ENCODE measurements around the gene NME9.

NME9 gene

DNA sequence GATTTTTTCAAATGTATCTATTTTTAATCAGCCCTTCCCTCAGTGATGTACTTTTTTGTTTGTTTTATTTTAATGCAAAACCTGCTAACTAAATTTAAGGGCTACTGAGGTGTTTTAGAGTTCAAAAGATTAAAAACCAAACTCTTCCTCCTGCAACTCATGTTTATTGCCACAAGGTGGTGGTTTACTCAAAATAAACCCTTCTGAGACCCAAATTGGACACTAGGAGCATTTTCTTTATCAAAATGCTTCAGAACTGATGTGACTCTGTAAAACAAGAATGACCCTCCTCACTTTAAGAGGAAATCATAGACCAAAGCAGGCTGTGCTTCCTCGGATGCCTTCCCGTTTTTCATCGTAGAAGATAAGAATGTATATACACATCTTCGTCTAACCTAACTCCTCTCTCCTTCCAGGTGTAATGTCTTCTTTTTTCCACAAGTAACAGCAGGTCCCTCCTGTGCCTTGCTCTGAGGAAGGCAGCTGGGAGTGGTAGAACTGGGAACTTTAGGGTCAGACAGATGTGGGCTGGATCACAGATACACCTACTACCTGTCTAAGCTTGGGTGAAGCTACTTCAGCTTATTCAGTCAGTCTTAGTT is 2.9 kb upstream of the NME9 start:
- peak; percentile 30 for DNase-seq (ENCODE audit: low read depth)

DNA sequence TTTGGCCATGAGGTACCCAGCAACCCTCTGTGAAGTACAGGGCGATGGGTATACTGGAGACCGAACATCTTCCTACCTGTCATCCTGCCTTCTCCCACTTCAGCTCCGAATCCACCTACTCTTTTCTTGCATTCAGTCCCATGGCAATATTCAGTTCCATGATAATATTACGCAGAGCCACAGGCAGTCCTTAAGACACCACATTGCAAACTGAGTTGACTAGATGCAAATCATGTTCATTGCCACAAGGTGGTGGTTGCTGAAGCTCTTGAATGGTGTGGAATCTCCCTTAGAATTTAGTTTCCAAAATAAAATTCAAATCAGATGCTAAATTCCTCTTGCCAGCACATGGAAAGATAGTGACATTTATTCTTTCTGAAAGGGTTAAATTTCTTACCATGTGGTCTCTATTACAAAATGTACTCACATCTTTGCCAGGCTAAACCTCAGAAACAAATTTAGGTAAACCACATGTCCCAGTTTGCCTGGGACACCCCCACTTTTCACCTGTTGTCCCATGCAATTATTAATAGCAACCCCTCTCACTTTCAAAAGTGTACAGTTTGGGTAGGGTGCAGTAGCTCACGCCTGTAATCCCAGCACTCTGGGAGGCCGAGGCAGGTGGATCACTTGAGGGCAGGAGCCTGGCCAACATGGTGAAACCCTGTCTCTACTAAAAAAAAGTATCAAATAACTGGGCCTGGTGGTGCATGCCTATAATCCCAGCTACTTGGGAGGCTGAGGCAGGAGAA is 1.7 kb upstream of the NME9 start:
- peak; percentile 40 for DNase-seq (ENCODE audit: low read depth)

DNA sequence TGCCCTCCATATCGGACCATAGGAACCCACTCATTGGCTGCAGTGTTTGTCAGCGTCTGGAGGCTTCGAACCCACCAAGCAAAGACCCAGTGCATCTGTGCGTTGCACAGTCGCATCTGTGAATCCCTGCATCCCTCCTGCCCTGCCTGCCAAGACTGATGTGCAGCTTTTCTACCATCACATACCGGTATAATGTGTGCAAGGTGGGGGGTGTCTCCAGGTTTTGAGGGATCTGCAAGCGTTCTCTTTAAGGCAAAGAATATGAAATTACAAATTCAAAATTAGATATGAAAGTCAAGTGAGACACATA is 288 bp upstream of the NME9 start:
- no peak for DNase-seq (ENCODE audit: low read depth)

DNA sequence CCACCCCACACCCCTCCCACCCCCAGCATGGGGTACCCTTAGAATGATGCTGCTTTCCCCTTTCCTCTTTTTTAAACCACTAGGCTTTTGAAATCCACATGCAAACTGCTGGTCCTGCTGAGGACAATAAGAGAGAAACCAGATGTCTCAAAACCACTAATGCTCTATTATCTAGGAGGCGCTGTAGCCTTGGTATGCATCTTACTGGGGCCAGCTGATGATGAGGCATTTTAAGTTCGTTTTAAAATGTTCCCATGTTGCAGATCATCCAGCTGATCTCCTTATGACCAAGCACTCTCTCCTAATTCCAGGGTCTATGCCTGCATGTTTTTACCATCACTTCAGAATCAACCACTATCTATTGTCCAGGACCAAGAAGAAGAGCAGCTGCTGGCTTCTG is 1.3 kb downstream of the NME9 start:
- DNase-seq (ENCODE audit: low read depth), result no peak

DNA sequence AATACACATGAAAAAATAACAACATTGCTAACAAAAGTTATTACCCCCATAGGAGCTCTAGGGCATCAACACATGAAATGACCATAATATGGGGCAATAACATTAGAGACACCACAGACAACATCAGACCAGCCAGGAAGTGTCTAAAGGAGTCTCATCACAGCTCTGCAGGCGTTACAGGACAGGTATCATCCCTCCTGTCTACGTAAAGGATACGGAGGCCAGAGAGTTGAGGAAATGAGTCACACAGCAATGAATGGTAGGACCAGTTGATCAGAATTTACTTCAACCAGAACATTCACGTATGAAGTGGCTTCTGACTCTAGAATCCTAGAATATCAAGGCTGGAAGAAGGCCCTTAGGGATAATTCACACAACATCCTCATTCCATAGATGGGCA is 1.8 kb downstream of the NME9 start:
- DNase-seq (ENCODE audit: low read depth), result no peak

DNA sequence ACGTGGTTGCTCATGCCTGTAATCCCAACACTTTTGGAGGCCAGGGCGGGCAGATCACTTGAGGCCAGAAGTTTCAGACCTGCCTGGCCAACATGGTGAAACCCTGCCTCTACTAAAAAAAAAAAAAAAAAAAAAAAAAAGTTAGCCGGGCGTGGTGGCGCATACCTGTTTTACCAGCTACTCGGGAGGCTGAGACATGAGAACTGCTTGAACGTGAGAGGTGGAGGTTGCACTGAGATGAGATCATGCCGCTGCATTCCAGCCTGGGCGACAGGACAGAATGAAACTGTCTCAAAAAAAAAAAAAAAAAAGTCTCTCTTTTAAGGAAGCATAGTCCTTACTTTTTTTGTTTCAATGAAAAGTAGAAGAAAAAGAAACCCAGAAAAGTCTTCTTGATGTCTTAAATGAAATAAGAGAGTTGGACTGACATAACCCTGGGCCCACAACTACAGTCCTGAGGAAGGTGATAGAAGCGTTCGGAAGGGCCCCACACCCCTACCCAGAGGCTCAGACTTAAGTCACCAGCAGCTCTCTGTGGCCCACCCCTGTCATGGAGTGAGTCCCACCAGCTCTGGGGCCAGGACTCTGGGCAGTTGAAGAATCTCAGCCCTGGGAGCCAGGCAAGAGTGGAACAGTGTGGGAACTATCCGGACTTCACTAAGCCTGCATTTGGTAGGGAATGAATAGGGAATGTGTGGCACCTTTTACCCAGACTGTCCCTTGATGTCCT is 2.6 kb downstream of the NME9 start:
- no peak for DNase-seq (ENCODE audit: low read depth)

DNA sequence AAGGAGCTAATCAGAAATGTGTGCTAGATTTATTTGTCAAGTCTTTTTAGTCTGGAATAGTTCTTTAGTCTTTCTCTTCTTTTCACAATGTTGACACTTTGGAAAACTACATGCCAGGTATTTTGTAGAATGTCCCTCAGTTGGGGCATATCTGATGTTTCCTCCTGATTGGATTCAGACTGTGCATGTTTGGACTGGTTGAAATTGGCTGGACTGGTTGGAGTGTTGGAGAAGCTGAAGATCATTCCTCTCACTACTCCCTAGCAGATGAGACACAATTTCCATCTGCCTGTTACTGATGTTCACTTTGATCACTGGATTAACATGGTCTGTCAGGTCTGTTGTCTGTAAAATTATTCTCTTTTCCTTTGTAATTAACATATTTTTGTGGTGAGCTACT is 3.7 kb downstream of the NME9 start:
- DNase-seq (ENCODE audit: low read depth), result no peak

DNA sequence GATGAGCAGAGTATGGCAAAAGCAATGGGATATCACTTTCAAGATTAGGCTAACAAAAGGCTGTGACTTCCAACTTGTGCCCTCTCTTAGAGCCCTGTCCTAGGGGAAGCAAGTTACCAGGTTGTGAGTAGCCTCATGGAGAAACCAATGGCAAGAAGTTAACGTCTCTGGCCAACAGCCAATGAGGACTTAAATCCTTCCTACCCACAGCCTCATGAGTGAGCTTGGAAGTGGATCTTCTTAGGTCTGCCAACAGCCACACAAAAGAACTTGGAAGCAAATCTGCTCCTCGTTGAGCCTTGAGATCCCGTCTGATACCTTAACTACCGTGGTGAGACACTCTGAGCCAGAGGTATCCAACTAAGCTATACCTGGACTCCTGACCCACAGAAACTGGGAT is 5.7 kb downstream of the NME9 start:
- no peak for DNase-seq (ENCODE audit: low read depth)

DNA sequence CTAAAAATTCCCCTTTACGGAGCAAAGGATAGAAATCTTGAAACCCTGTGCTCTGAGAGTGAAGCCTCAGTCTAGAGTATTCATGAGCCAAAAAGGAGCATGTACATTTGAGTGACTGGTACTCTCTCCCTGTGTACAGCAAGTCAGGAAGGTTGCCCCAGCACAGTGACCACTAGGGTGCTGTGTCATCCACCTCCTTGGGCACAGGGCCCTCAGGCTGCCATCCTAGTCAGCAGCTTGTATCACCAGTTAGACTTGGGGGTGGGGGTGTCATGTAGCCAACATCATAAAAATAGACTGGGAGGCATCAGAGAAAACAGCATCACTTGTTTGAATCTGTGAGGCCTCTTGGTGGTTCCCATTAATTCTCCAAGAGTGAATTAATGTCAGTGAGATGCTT is 12.0 kb downstream of the NME9 start:
- no peak for DNase-seq (ENCODE audit: low read depth)

DNA sequence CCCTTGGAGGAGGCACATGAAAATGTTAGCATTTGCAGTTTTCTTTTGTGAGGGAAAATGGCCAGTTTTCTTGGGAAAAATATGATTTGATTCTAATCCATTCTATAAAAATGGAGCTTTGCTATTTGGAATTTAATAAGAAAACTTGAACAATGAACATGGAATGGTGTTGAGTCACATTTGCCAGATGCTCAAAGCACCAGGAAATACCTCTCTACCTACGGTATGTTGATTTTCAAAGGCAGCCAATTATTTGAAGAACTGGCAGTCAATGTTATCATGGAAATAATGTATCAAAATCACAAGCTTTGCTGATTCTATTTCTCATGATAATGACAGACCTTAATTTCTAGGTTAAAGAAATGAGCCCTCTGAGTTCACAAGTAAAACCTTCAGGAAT is 14.9 kb downstream of the NME9 start:
- DNase-seq (ENCODE audit: low read depth), result no peak

DNA sequence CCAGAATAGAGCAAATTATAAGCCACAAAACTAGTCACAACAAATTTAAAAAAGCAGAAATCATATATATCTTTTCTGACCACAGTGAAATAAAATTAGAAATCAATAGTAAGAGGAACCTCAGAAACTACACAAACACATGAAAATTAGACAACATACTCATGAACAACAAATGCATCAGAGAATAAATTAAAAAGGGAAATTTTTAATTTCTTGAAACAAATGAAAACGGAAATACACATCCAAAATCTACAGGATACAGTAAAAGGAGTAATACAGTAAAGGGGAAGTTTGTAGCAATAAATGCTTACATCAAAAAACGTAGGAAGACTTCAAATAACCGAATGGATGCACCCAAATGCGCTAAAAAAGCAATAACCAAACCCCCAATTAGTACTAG is 19.2 kb downstream of the NME9 start:
- DNase-seq (ENCODE audit: low read depth), result no peak

DNA sequence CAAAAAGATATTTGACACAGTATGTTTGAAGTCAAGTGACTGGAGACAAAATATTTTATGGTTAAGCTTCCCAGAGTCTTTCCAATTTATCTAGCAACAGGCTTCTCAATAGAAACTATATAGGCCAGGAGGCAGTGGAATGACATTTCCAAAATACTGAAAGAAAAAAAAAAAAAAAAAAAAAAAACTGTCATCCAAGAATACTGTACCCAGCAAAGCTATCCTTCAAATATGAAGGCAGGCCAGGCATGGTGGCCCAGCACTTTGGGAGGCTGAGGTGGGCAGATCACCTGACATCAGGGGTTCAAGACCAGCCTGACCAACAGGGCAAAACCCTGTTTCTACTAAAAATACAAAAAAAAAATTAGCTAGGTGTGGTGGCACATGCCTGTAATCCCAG is 20.9 kb downstream of the NME9 start:
- DNase-seq (ENCODE audit: low read depth), result no peak

DNA sequence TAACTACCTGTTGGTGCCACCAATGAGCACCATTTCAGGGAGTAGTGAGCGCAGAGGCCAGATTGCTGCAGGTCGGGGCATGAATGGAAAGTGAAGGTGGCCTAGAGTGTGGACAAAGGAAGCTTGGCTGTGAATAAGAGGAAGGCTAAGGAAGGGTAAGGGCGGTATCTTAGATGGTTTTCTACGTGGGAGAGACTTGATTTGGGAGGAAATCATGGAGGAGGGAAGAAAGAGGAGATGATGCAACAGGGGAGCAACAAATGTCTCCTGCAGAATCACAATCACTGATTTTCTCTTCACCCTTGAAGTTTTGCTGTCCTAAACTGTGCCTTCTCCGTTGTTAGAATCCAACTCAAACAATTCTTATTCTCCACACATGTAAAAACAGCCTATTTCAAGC is 21.8 kb downstream of the NME9 start:
- no peak for DNase-seq (ENCODE audit: low read depth)

DNA sequence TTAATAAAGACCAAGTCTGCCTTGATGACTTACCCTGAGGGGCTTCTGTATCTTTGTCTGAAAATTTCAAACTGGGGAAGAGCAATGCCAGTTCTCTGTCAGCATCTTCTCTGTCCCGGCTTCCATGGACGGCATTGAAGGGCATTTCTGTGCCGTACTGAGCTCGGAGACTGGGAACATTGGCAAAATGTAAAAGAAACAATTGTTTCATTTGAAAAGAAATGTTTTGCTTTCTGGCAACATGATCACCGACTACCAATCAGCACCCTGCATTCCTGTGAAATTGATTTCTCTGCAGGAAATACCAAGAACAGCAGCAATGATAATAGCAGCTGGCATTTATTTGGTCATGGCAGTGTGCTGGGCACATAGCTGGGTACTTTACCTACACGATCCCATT is 26.2 kb downstream of the NME9 start:
- DNase-seq (ENCODE audit: low read depth), result no peak

DNA sequence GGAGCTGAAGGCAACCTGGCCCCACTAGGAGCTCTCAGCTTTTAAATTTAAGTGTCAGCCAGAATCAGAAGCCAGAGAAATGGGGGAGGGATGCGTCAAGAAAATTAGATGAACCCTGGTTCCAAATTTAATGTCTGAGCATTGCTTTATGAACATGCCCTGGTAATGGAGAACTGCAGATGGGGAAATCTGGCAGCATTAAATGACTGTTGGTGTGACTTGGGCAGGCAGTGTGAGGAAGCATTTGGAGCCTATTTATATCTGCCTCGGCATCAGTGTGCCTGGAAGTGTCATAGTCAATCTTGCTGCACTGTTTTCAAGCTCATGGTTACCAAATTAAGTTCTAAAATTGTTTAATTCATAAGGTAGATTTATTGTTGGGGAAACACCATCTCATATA is 29.0 kb downstream of the NME9 start:
- DNase-seq (ENCODE audit: low read depth), result no peak

DNA sequence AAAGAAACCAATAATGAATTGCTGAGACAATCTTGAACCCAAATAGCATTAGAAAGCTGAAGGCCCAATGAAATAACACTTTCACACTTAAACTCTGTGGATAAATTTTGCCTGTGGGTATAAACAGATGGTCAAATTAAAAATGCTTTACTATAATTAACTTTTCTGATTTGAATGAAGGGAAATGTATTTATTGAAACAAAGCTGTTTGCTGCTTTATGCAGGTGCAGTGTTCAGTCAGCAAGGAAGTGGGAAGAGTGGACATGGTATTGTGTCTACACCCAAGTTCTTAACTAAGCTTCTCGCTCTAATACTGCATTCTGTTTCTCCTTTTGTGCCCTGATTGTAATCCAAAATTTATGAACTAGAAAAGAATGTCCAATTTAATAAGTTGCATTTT is 31.8 kb downstream of the NME9 start:
- DNase-seq (ENCODE audit: low read depth), result no peak

DNA sequence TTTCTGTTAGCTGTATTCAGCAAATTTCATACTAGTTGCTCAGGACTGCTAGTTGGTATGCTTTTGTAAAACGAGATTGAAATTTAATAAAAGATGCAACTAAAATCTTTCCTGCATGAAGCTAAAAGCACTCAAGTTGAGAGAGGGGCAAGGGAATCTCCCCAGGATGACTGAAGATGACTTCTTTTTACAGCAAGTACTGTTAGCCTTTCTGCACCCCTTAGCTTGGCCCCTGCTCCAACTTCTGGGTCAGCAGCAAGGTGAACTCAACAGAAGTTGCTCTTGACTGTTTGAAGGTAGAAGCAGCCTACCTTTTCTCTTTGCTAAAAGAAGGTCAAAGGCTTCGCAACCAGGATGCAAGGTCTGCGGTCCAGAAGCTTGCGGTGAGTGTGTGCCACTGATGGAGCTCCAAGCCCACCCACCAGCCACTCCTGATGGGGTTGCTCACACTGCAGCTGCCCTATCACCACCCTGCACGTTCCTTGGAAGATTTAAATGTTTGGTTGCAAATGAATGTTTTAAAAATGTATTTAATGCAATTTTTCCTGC is 32.5 kb downstream of the NME9 start:
- no peak for DNase-seq (ENCODE audit: low read depth)

DNA sequence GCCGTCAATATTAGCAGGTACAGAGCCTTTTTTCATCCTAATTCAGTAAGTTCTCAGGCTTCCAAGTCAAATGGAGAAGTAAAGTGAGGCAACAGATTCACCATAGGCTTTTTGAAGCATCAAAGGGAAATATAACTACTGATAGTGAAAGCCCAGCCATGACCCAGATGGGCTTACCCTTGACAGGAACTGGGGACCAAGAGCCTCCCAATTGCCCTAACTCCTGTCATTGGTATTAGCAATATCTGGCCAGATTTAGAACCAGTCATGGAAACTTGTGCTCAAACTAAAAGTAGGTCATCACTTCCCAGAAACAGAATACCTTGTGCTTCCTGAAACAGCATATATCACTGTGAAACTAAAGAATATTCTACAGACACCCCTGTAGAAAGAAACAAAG is 33.0 kb downstream of the NME9 start:
- DNase-seq (ENCODE audit: low read depth), result no peak

DNA sequence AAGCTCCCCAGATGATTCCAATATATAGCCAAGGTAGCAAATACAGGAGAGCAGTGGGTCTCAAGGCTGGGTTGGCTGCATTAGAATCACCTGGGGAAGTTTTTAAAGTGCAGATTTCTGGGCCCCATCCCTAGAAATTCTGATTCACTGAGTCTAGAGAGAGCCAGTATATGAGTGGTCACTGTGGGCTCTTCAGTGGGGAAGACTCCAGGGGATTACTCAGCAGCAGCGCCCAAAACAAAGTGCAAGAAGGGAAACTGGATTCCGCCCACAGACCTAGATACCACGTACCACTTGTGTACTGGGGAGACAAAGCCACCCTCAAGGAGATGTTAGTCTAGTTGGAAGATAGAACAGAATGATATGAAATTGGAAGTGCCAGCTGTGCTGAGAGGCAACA is 40.0 kb downstream of the NME9 start:
- DNase-seq (ENCODE audit: low read depth), result no peak

DNA sequence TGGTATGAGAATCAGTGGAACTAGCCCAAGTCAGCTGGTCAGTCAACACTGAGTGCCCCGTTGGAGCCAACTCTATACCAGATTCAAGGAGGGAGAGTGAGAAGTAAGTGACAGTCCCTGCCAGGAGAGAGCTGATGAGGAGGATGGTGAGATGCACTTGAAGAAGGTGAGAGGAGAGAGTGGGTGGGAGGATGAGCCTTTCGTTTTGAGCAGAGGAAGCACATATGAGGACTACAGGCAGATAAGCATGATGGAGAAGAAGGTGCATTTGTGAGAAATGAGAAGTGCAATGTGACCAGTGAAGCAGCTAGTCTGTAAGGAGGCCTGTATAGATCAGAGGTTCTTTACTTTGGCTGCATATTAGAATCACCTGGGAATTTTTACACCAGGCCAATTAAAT is 40.4 kb downstream of the NME9 start:
- no peak for DNase-seq (ENCODE audit: low read depth)

DNA sequence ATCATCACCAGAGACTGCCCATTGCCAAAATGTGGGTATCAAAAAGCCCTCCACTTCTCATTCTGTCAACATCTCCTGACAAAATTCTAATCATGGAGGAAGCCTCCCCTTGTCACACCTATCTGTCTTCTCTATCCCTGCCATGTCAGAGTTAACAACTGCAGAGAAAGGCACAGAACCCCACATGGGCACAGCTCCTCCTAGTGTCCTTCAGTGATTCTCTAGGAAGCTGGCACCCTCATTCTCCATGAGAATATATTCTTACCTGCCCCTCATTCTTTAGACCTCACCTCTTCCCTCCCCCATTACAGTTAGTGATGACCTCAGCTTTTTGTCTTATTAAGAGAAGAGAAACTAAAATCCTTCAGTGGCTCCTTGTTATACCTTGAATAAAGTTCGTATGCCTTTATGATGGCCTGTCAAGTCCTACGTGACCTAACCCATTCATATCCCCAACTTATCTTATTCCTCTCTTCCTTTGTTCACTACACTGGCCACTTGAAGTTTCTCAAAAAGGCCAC is 44.6 kb downstream of the NME9 start:
- DNase-seq (ENCODE audit: low read depth), result no peak

DNA sequence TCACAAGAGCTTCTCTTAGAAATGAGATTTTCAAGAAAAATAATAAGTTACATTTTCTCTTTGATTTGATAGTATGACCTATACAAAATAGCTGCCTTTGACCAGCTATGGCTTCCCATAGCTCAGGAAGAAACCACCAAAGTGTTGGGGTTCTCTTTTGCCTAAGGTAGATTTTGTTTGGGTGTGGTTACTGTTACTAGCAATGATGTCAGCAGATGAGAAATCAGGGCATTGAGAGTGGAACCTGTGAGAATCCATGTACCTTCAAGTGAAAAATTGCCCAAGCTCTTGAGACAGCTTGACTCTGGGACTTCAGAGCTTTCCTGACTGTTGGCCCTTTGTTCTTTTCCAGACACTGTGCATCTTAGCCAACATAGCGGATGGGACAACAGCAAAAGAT is 45.6 kb downstream of the NME9 start:
- no peak for DNase-seq (ENCODE audit: low read depth)

DNA sequence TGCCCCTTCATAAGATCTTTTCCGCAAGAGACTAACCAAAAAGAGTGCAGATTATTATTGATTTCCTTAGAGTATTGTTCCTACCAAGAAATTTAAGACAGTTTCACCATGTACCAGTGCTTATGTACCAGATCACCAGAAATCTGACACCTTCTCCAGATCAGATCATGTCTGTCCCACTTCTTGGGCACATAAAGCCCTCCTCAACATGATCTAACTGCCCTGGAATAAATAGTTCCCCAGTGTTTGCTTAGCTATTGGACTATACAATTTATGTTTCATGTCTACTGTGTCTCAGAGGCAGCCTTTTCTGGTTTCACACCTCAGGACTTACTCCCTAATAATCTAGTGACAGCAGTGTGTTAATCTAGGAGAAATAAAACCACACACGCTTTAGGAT is 46.8 kb downstream of the NME9 start:
- no peak for DNase-seq (ENCODE audit: low read depth)

Data from fibroblast of gingiva (primary cell).